GM19452 (cell line): ENCODE data around the gene MYOM1.
A peak's percentile ranks its signal among the peaks of the same experiment; 100 is the strongest.
"Not testable (repeated sequence)": the region's sequence is repeated elsewhere in the genome, so short reads cannot be mapped to it uniquely, and the experiment has no call there.

ENCODE experiments used
- ATAC-seq: cut with Tn5 transposase; IDR thresholded peaks from one replicate; pipeline ENCODE4 v1.9.1; 2021; ENCODE audit not compliant: unreplicated experiment

Gene MYOM1

GRCh38 chr18:3221496-3221895 lies 1.7 kb upstream of the MYOM1 start:
- no peak for ATAC-seq

GRCh38 chr18:3220868-3221267 lies 1.1 kb upstream of the MYOM1 start:
- not testable (repeated sequence) for ATAC-seq

- no peak for ATAC-seq
Measured at GRCh38 chr18:3219241-3219630, 532 bp downstream of the MYOM1 start.

GRCh38 chr18:3218819-3219218 lies 949 bp downstream of the MYOM1 start:
- no peak for ATAC-seq

- ATAC-seq = no peak
Measured at GRCh38 chr18:3217948-3218647, 1.7 kb downstream of the MYOM1 start.

GRCh38 chr18:3216987-3217386 lies 2.8 kb downstream of the MYOM1 start:
- no peak for ATAC-seq

- no peak for ATAC-seq
Measured at GRCh38 chr18:3214855-3215637, 4.7 kb downstream of the MYOM1 start.

- ATAC-seq = no peak
Measured at GRCh38 chr18:3213300-3214059, 6.3 kb downstream of the MYOM1 start.

GRCh38 chr18:3212657-3213056 lies 7.1 kb downstream of the MYOM1 start:
- ATAC-seq = no peak

- no peak for ATAC-seq
Measured at GRCh38 chr18:3211236-3211992, 8.4 kb downstream of the MYOM1 start.

GRCh38 chr18:3209859-3210569 lies 9.8 kb downstream of the MYOM1 start:
- ATAC-seq = peak; percentile 62

- ATAC-seq = no peak
Measured at GRCh38 chr18:3207565-3207964, 12.2 kb downstream of the MYOM1 start.

GRCh38 chr18:3205239-3205638 lies 14.5 kb downstream of the MYOM1 start:
- ATAC-seq = no peak

GRCh38 chr18:3199942-3200645 lies 19.7 kb downstream of the MYOM1 start:
- ATAC-seq = no peak

- ATAC-seq = not testable (repeated sequence)
Measured at GRCh38 chr18:3198260-3198860, 21.4 kb downstream of the MYOM1 start.

- ATAC-seq = no peak
Measured at GRCh38 chr18:3194947-3195612, 24.7 kb downstream of the MYOM1 start.

GRCh38 chr18:3193331-3193730 lies 26.4 kb downstream of the MYOM1 start:
- no peak for ATAC-seq

- ATAC-seq = no peak
Measured at GRCh38 chr18:3192752-3193151, 27.0 kb downstream of the MYOM1 start.

GRCh38 chr18:3192286-3192685 lies 27.5 kb downstream of the MYOM1 start:
- ATAC-seq = no peak
